Keratinocyte (primary cell): ENCODE measurements around the gene PTDSS2. TPM values are rescaled to one million over a fixed set of nuclear protein-coding genes. Genes with fewer than 3 reads are reported as not detected.

Experiments used
- DNase-seq: peaks from one replicate; pipeline ENCODE4 v3.0.0-alpha.2; 2011; ENCODE audit warnings: low read depth, missing footprints, low spot score
- FAIRE-seq: peaks from 2 replicates; lab custom pipeline; 2011; peaks lifted over from hg19 to GRCh38; lab: Jason Lieb, UNC
- H2AFZ ChIP-seq: 2 replicates; pipeline ENCODE4 v1.6.0; 2012; ENCODE audit warnings: low read length, control low read depth, inconsistent platforms; ENCODE audit not compliant: control insufficient read depth
- H3K27ac ChIP-seq: 2 replicates; pipeline ENCODE4 v1.5.1; 2011; ENCODE audit warnings: low read length; ENCODE audit not compliant: control insufficient read depth, insufficient read depth
- H3K27me3 ChIP-seq: 3 replicates; pipeline ENCODE4 v1.6.0; 2011; ENCODE audit warnings: low read length; ENCODE audit not compliant: control insufficient read depth, insufficient read depth; ENCODE audit errors: extremely low read depth
- H3K36me3 ChIP-seq, 2 experiments: 2 replicates in 1 of 2; 3 replicates in 1 of 2; pipeline ENCODE4 v1.5.1; 2011; ENCODE audit warnings: low read length in 2 of 2, mild to moderate bottlenecking in 1 of 2; ENCODE audit not compliant: control insufficient read depth in 2 of 2, insufficient read depth in 2 of 2; ENCODE audit errors: extremely low read depth in 1 of 2
- H3K4me1 ChIP-seq: 3 replicates; pipeline ENCODE4 v1.5.1; 2011; ENCODE audit warnings: low read length; ENCODE audit not compliant: control insufficient read depth, insufficient read depth; ENCODE audit errors: extremely low read depth
- H3K4me2 ChIP-seq: 3 replicates; pipeline ENCODE4 v1.6.0; 2011; ENCODE audit warnings: low read depth, low read length; ENCODE audit not compliant: control insufficient read depth, insufficient read depth; ENCODE audit errors: extremely low read depth
- H3K4me3 ChIP-seq, 3 experiments: fragments of 200-600 bp in 1 of 3; sonication (generic) in 1 of 3; 2 replicates in 2 of 3; 3 replicates in 1 of 3; pipeline ENCODE4 v1.5.1; 2011 to 2016; ENCODE audit warnings: low read length in 3 of 3, mild to moderate bottlenecking in 3 of 3, control low read depth in 2 of 3, inconsistent platforms in 1 of 3, low read depth in 1 of 3, mixed read lengths in 1 of 3, mixed run types in 1 of 3, moderate library complexity in 1 of 3; ENCODE audit not compliant: control insufficient read depth in 2 of 3, insufficient read depth in 2 of 3; ENCODE audit errors: extremely low read depth in 1 of 3
- H3K79me2 ChIP-seq: 2 replicates; pipeline ENCODE4 v1.6.0; 2012; ENCODE audit warnings: low read length; ENCODE audit not compliant: control insufficient read depth, insufficient read depth
- H3K9ac ChIP-seq: 3 replicates; pipeline ENCODE4 v1.6.0; 2011; ENCODE audit warnings: low read length; ENCODE audit not compliant: control insufficient read depth, insufficient read depth; ENCODE audit errors: extremely low read depth
- H3K9me1 ChIP-seq: 3 replicates; pipeline ENCODE4 v1.6.0; 2011; ENCODE audit warnings: low read length; ENCODE audit not compliant: control insufficient read depth, insufficient read depth; ENCODE audit errors: extremely low read depth
- H3K9me3 ChIP-seq: 2 replicates; pipeline ENCODE4 v1.5.1; 2012; ENCODE audit warnings: low read depth, low read length; ENCODE audit not compliant: control insufficient read depth
- H4K20me1 ChIP-seq: 3 replicates; pipeline ENCODE4 v1.6.0; 2011; ENCODE audit warnings: low read length; ENCODE audit not compliant: control insufficient read depth, insufficient read depth; ENCODE audit errors: extremely low read depth
- EZH2 ChIP-seq: IDR thresholded peaks from one replicate; pipeline ENCODE4 v1.6.1; 2012; ENCODE audit warnings: inconsistent platforms, mild to moderate bottlenecking, low read length, moderate library complexity
- dilution Hi-C: fragments of 300-500 bp; cut with MboI; formaldehyde crosslinking; loops from one replicate; pipeline ENCODE4 v1.7.0; 2020; ENCODE audit warnings: low sequenced_read_pairs; ENCODE audit not compliant: extremely low pct_ligation_motif_present
- polyA plus RNA-seq, 5 experiments: library from polyadenylated mRNA; depleted of rRNA in 3 of 5; stranded (reverse) in 3 of 5; stranded (forward) in 1 of 5; unstranded in 1 of 5; fragments of >200 nt; gene quantifications; 1 replicate in 1 of 5; 2 replicates in 3 of 5; 3 replicates in 1 of 5; pipeline versions ENCODE4 v1.2.1 to v1.2.3, GENCODE V29; 2011 to 2012; ENCODE audit warnings: missing spikeins in 2 of 5, low read depth in 1 of 5, low replicate concordance in 1 of 5
- TF ChIP-seq, protein P1 (sequence below), 3 experiments: IDR thresholded peaks in 1 of 3; conservative IDR thresholded peaks in 1 of 3; optimal IDR thresholded peaks in 1 of 3; 2 replicates in 2 of 3; 3 replicates in 1 of 3; pipeline versions ENCODE3 to v1.5.1; 2011; ENCODE audit warnings: low read length in 3 of 3, mild to moderate bottlenecking in 3 of 3, moderate library complexity in 2 of 3, control low read depth in 1 of 3, inconsistent platforms in 1 of 3; ENCODE audit not compliant: insufficient read depth in 2 of 3; ENCODE audit errors: extremely low read depth in 1 of 3

Gene PTDSS2
- polyA plus RNA-seq, 1 donor (not counting 4 experiments of a cell fraction or from before 2014, with no cell fraction given): 21.6 TPM

DNA sequence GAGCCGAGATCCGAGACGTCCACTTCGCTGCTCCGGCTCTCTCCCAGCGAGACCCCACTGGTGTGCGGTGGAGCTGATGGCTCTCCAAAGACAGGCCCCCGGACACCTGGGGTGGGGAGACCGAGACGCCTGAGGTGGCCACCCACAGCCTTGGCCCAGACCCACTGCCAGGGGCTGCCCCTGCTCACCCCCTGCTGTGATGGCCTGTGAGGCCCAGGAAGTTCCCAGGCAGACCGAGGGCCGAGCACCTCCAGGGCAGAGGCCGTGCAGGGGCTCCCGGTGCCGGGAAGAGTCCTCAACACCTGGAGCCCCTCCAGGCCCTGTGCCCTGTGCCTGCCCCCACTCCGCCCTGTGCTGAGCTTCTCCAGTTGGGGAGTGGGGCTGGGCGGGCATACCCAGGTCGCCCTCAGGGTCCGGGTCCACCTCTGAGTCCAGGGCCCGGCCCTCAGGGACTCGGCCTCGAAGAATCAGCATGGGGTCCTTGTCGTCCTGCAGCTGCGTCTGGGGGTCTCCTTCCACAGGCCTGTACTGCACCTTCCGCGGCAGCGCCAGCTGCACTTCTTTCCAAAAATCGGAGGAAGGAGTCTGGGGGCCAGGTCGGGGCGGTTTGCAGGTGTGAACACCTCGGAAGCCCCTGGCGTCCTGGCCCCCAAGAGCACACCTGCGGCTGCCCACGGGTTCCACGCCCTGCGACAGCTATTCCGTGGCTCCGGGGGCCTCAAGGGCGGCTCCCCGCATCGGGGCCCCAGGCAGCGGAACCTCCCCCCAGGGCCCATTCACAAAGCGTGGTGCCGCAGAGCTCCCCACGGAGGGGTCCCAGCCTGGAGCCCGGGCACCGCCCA lies 43.9 kb upstream of the PTDSS2 start:
- Histone ChIP-seq H3K4me1 (peaks cover 8% of the 10 kb centered on the region), H3K36me3 (peaks cover 25 to 26% of the 10 kb centered on the region in 2 experiments), H3K9me1 (no peaks in the 10 kb centered on the region), H3K79me2 (peaks cover 5% of the 10 kb centered on the region), H3K4me2 (peak overlapping the region; percentile 27), H2AFZ (no peak overlapping the region), H3K27me3 (no peaks in the 10 kb centered on the region), H3K27ac (no peak overlapping the region), H4K20me1 (peaks cover 18% of the 10 kb centered on the region), H3K9ac (no peak overlapping the region), H3K4me3 (peak overlapping the region in 1 of 3 experiments; percentile 18), H3K9me3 (no peaks in the 10 kb centered on the region)
- dilution Hi-C loops: no loop called here
- TF ChIP-seq EZH2: no peak
- TF ChIP-seq, protein P1, sequence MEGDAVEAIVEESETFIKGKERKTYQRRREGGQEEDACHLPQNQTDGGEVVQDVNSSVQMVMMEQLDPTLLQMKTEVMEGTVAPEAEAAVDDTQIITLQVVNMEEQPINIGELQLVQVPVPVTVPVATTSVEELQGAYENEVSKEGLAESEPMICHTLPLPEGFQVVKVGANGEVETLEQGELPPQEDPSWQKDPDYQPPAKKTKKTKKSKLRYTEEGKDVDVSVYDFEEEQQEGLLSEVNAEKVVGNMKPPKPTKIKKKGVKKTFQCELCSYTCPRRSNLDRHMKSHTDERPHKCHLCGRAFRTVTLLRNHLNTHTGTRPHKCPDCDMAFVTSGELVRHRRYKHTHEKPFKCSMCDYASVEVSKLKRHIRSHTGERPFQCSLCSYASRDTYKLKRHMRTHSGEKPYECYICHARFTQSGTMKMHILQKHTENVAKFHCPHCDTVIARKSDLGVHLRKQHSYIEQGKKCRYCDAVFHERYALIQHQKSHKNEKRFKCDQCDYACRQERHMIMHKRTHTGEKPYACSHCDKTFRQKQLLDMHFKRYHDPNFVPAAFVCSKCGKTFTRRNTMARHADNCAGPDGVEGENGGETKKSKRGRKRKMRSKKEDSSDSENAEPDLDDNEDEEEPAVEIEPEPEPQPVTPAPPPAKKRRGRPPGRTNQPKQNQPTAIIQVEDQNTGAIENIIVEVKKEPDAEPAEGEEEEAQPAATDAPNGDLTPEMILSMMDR (optimal IDR thresholded peaks at IDR 0.05 in 1 of 3, IDR thresholded peaks at IDR 0.05 in 1 of 3, conservative IDR thresholded peaks at IDR 0.05 in 1 of 3; ENCODE audit: extremely low read depth in 1 of 3, insufficient read depth in 2 of 3, low read length in 3 of 3): no peak
- FAIRE-seq (no peak), DNase-seq (no peak)

DNA sequence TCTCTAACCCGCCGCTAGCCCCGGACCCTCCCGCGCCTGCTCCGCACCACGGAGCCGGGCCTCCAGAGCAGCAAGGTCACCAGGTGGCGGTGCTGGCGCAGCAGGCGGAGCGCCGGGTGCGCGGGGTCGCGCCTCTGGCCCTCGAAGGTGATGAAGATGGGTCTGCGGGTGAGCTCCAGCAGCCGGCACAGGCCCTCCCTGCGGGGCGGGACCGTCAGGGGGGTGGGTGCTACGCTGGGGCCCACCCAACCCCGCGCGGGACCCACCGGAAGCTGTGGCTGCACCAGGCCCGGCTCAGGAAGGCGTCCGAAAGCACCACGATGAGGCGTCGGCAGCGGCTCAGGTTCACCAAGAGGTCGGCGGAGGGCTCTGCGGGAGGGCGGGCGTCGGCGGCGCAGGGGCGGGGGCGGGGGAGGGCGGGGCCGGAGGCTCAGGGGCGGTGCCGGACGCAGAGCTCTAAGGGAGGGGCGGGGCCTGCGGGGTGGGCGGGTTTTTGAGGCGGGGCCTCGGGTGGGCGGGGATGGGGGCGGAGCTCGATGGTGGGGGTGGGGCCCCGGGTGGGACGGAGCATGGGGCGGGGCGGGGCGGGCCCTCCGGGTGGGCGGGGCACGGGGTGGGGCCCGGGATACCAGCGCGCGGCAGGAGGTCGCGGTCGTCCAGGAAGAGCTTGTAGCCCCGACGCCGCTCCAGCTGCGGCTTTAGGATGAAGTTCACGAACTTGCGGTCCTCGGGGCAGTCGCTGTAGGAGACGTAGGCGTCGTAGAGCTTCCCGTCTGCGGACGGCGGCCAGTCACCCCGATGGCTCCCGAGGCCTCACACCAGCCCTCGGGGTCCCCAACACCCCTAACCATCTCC lies 43.1 kb upstream of the PTDSS2 start:
- Histone ChIP-seq H3K9me1 (no peaks in the 10 kb centered on the region), H4K20me1 (peaks cover 18% of the 10 kb centered on the region), H3K9ac (no peak overlapping the region), H3K27me3 (no peaks in the 10 kb centered on the region), H3K79me2 (peaks cover 5% of the 10 kb centered on the region), H3K36me3 (peaks cover 25 to 26% of the 10 kb centered on the region in 2 experiments), H3K27ac (no peak overlapping the region), H3K4me2 (peak overlapping the region; percentile 27), H3K9me3 (no peaks in the 10 kb centered on the region), H3K4me1 (peaks cover 8% of the 10 kb centered on the region), H2AFZ (no peak overlapping the region), H3K4me3 (peak overlapping the region in 1 of 3 experiments; percentile 18)
- dilution Hi-C loops: no loop called here
- FAIRE-seq (no peak), DNase-seq (peak; percentile 48)
- TF ChIP-seq EZH2: no peak
- TF ChIP-seq, protein P1 (optimal IDR thresholded peaks at IDR 0.05 in 1 of 3, IDR thresholded peaks at IDR 0.05 in 1 of 3, conservative IDR thresholded peaks at IDR 0.05 in 1 of 3; ENCODE audit: extremely low read depth in 1 of 3, insufficient read depth in 2 of 3, low read length in 3 of 3): peak in 2 of 3 experiments; percentile 7 to 45
